ENCODE results near the gene GAS7. TPM values are rescaled to one million over a fixed set of nuclear protein-coding genes. Genes with fewer than 3 reads are reported as not detected.

GAS7 gene
- total and polyA plus RNA-seq, 2 of the 13 experiments (the other 11 are each of a cell fraction or from before 2014, with no cell fraction given), result 1.0 to 5.2 TPM

DNA sequence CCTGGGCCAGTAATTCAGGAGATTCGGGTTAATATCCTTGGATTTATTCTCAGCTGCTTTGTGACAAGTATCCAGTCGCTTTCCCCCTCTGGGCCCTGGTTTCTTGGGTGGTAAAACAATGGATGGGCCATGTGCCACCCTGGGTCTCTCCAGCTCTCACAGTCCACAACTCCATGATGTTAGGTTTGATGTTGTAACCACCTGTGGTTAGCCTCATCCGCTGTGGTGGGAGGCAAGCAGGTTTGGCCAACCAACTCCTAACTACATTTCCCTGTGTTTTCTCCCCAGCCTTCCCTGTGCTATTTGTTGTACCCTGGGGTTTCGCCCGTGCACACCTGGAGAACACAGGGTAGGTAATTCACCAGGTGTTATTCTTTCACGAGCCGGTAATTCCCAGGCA lies 337.6 kb downstream of the GAS7 start:
- H3K27ac ChIP-seq (ENCODE audit: extremely low read length, insufficient read depth, low read length), result no peak overlapping the region
- ChIA-PET CTCF (ENCODE audit: low intra/inter-chr PET ratio, low total read pairs) (no interaction called here), POLR2A (no interaction called here)
- no peak overlapping the region for H2AFZ ChIP-seq (ENCODE audit: low read length)
- BruUV-seq (replicated peaks), result no TSS peak
- H3K9me3 ChIP-seq (ENCODE audit: low read length), result no peaks in the 10 kb centered on the region
- FAIRE-seq (no peak), DNase-seq (ENCODE audit: low spot score) (no peak), ATAC-seq (no peak)
- TF ChIP-seq SCMH1 (CRISPR knock-in tag; IDR thresholded peaks at IDR 0.05; ENCODE audit: borderline replicate concordance) (no peak), SP4 (CRISPR knock-in tag; IDR thresholded peaks at IDR 0.05) (no peak), NR0B2 (CRISPR knock-in tag; IDR thresholded peaks at IDR 0.05) (no peak), IRX3 (CRISPR knock-in tag; IDR thresholded peaks at IDR 0.05; ENCODE audit: borderline replicate concordance, low read depth) (no peak), HIC2 (CRISPR knock-in tag; IDR thresholded peaks at IDR 0.05; ENCODE audit: low read depth) (no peak), ZNF775 (CRISPR knock-in tag; IDR thresholded peaks at IDR 0.05; ENCODE audit: borderline replicate concordance) (no peak), ZNF776 (CRISPR knock-in tag; IDR thresholded peaks at IDR 0.05) (no peak)
- TF ChIP-seq, protein P1, sequence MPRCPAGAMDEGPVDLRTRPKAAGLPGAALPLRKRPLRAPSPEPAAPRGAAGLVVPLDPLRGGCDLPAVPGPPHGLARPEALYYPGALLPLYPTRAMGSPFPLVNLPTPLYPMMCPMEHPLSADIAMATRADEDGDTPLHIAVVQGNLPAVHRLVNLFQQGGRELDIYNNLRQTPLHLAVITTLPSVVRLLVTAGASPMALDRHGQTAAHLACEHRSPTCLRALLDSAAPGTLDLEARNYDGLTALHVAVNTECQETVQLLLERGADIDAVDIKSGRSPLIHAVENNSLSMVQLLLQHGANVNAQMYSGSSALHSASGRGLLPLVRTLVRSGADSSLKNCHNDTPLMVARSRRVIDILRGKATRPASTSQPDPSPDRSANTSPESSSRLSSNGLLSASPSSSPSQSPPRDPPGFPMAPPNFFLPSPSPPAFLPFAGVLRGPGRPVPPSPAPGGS (CRISPR knock-in tag; IDR thresholded peaks at IDR 0.05), result no peak
- TF ChIP-seq, protein P2, sequence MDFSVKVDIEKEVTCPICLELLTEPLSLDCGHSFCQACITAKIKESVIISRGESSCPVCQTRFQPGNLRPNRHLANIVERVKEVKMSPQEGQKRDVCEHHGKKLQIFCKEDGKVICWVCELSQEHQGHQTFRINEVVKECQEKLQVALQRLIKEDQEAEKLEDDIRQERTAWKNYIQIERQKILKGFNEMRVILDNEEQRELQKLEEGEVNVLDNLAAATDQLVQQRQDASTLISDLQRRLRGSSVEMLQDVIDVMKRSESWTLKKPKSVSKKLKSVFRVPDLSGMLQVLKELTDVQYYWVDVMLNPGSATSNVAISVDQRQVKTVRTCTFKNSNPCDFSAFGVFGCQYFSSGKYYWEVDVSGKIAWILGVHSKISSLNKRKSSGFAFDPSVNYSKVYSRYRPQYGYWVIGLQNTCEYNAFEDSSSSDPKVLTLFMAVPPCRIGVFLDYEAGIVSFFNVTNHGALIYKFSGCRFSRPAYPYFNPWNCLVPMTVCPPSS (IDR thresholded peaks at IDR 0.05), result no peak
- TF ChIP-seq, protein P3, sequence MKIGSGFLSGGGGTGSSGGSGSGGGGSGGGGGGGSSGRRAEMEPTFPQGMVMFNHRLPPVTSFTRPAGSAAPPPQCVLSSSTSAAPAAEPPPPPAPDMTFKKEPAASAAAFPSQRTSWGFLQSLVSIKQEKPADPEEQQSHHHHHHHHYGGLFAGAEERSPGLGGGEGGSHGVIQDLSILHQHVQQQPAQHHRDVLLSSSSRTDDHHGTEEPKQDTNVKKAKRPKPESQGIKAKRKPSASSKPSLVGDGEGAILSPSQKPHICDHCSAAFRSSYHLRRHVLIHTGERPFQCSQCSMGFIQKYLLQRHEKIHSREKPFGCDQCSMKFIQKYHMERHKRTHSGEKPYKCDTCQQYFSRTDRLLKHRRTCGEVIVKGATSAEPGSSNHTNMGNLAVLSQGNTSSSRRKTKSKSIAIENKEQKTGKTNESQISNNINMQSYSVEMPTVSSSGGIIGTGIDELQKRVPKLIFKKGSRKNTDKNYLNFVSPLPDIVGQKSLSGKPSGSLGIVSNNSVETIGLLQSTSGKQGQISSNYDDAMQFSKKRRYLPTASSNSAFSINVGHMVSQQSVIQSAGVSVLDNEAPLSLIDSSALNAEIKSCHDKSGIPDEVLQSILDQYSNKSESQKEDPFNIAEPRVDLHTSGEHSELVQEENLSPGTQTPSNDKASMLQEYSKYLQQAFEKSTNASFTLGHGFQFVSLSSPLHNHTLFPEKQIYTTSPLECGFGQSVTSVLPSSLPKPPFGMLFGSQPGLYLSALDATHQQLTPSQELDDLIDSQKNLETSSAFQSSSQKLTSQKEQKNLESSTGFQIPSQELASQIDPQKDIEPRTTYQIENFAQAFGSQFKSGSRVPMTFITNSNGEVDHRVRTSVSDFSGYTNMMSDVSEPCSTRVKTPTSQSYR (CRISPR knock-in tag; IDR thresholded peaks at IDR 0.05; ENCODE audit: borderline replicate concordance), result no peak
- TF ChIP-seq, protein P4, sequence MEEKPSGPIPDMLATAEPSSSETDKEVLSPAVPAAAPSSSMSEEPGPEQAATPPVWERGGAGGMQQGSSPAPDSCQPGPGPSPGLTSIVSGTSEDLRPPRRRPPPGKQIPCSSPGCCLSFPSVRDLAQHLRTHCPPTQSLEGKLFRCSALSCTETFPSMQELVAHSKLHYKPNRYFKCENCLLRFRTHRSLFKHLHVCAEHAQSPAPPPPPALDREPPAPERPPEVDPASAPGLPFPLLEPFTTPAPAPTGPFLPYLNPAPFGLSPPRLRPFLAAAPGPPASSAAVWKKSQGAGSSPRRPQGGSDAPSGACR (CRISPR knock-in tag; IDR thresholded peaks at IDR 0.05), result no peak
- no peak overlapping the region for H3K9ac ChIP-seq (ENCODE audit: insufficient read depth, low read depth, low read length)
- H3K4me1 ChIP-seq (ENCODE audit: insufficient read depth, low read length), result no peaks in the 10 kb centered on the region
- in situ Hi-C loops (cut with HindIII; ENCODE audit: extremely low pct_ligation_motif_present, low pct_unique_long_range_greater_than_20kb), result no loop called here
- no peak overlapping the region for H3K4me3 ChIP-seq (replicated peaks in 1 of 3; ENCODE audit: insufficient read depth in 1 of 3, low read depth in 2 of 3, low read length in 3 of 3)
- no peaks in the 10 kb centered on the region for H3K79me2 ChIP-seq (ENCODE audit: insufficient read depth, low read length)
- no peak overlapping the region for H3K4me2 ChIP-seq (ENCODE audit: low read depth, low read length)
- 14% methylated on average over 6 of the region's 7 CpGs for WGBS (ENCODE audit: low lambda C conversion rate)
- H4K20me1 ChIP-seq (ENCODE audit: insufficient read depth, low read length), result no peaks in the 10 kb centered on the region
- no peaks in the 10 kb centered on the region for H3K27me3 ChIP-seq (ENCODE audit: control insufficient read depth in 1 of 2, insufficient read depth in 2 of 2, low read length in 2 of 2)
- intact Hi-C loops (cut with micrococcal nuclease; ENCODE audit: unreplicated experiment), result no loop called here
- H3K36me3 ChIP-seq (replicated peaks in 1 of 2; ENCODE audit: control insufficient read depth in 1 of 2, insufficient read depth in 2 of 2, low read length in 2 of 2), result no peaks in the 10 kb centered on the region
